Esophagus muscularis mucosa (tissue), 3 donors: ENCODE data around the gene HOXB5.

ENCODE experiments used
- POLR2AphosphoS5 ChIP-seq, 2 donors: sonication (generic); formaldehyde crosslinking; IDR thresholded peaks; one replicate each; pipeline ENCODE4 v1.6.1; 2017; ENCODE audit warnings: antibody characterized with exemption in 2 of 2
- TF ChIP-seq, protein P1 (sequence below), 3 experiments: fragments of 200-600 bp in 2 of 3; fragments of 450-650 bp in 1 of 3; sonication (generic) in 2 of 3; IDR thresholded peaks; one replicate each; pipeline ENCODE4 v1.5.1; 2017 to 2019; ENCODE audit warnings: antibody characterized with exemption in 3 of 3, mild to moderate bottlenecking in 2 of 3, moderate library complexity in 1 of 3

- TF ChIP-seq POLR2AphosphoS5 (IDR thresholded peaks at IDR 0.05): no peak
- TF ChIP-seq, protein P1, sequence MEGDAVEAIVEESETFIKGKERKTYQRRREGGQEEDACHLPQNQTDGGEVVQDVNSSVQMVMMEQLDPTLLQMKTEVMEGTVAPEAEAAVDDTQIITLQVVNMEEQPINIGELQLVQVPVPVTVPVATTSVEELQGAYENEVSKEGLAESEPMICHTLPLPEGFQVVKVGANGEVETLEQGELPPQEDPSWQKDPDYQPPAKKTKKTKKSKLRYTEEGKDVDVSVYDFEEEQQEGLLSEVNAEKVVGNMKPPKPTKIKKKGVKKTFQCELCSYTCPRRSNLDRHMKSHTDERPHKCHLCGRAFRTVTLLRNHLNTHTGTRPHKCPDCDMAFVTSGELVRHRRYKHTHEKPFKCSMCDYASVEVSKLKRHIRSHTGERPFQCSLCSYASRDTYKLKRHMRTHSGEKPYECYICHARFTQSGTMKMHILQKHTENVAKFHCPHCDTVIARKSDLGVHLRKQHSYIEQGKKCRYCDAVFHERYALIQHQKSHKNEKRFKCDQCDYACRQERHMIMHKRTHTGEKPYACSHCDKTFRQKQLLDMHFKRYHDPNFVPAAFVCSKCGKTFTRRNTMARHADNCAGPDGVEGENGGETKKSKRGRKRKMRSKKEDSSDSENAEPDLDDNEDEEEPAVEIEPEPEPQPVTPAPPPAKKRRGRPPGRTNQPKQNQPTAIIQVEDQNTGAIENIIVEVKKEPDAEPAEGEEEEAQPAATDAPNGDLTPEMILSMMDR (IDR thresholded peaks at IDR 0.05): peak in 1 of 3 experiments; percentile 4
These were observed 14.7 kb downstream of the HOXB5 start for GRCh38 chr17:48578616-48579470.
